H9 (cell line): ENCODE data around the gene RBM34. TPM values are rescaled to one million over a fixed set of nuclear protein-coding genes. Genes with fewer than 3 reads are reported as not detected.

Source experiments
- DNase-seq: peaks from one replicate; pipeline ENCODE4 v3.0.0-alpha.2; 2017
- H2AFZ ChIP-seq: one replicate; pipeline ENCODE4 v1.6.1; 2013; ENCODE audit warnings: mild to moderate bottlenecking, low read length, control low read depth, moderate library complexity
- H2AK5ac ChIP-seq: 2 replicates; pipeline ENCODE4 v1.6.1; 2013; ENCODE audit warnings: low read length, control low read depth, mixed read lengths; ENCODE audit not compliant: insufficient read length
- H2BK120ac ChIP-seq: one replicate; pipeline ENCODE4 v1.6.1; 2013; ENCODE audit warnings: low read depth, mild to moderate bottlenecking, low read length, control low read depth, inconsistent platforms; ENCODE audit not compliant: poor library complexity, severe bottlenecking
- H2BK12ac ChIP-seq: 2 replicates; pipeline ENCODE4 v1.6.1; 2013; ENCODE audit warnings: low read length, control low read depth, mixed read lengths, low read depth; ENCODE audit not compliant: insufficient read length
- H2BK15ac ChIP-seq: 2 replicates; pipeline ENCODE4 v1.6.1; 2013; ENCODE audit warnings: low read depth, low read length, control low read depth
- H2BK20ac ChIP-seq: one replicate; pipeline ENCODE4 v1.6.1; 2013; ENCODE audit warnings: low read depth, mild to moderate bottlenecking, low read length, control low read depth, inconsistent platforms; ENCODE audit not compliant: poor library complexity, severe bottlenecking
- H2BK5ac ChIP-seq: 2 replicates; pipeline ENCODE4 v1.6.1; 2013; ENCODE audit warnings: low read length, control low read depth, mixed read lengths; ENCODE audit not compliant: insufficient read length
- H3K14ac ChIP-seq: 2 replicates; pipeline ENCODE4 v1.6.1; 2013; ENCODE audit warnings: low read length, control low read depth; ENCODE audit not compliant: insufficient read depth
- H3K18ac ChIP-seq: 2 replicates; pipeline ENCODE4 v1.6.1; 2013; ENCODE audit warnings: low read depth, mild to moderate bottlenecking, mixed read lengths, low read length, control low read depth; ENCODE audit not compliant: insufficient read length
- H3K23ac ChIP-seq: 2 replicates; pipeline ENCODE4 v1.6.1; 2013; ENCODE audit warnings: low read length, control low read depth, mixed read lengths, low read depth; ENCODE audit not compliant: insufficient read length
- H3K23me2 ChIP-seq: 2 replicates; pipeline ENCODE4 v1.6.1; 2013; ENCODE audit warnings: low read depth, mild to moderate bottlenecking, mixed read lengths, low read length, control low read depth; ENCODE audit not compliant: insufficient read length, poor library complexity, severe bottlenecking
- H3K27ac ChIP-seq: 2 replicates; pipeline ENCODE4 v1.5.1; 2013; ENCODE audit warnings: low read length, control low read depth, mixed read lengths, low read depth; ENCODE audit not compliant: insufficient read length
- H3K27me3 ChIP-seq: 2 replicates; pipeline ENCODE4 v1.6.1; 2013; ENCODE audit warnings: low read length, control low read depth, inconsistent platforms; ENCODE audit not compliant: insufficient read depth
- H3K4ac ChIP-seq: 2 replicates; pipeline ENCODE4 v1.6.1; 2013; ENCODE audit warnings: low read depth, mild to moderate bottlenecking, control low read depth, inconsistent platforms, low read length, moderate library complexity
- H3K4me1 ChIP-seq: 2 replicates; pipeline ENCODE4 v1.6.1; 2013; ENCODE audit warnings: low read length, control low read depth, inconsistent platforms; ENCODE audit not compliant: insufficient read depth
- H3K4me2 ChIP-seq: 2 replicates; pipeline ENCODE4 v1.6.1; 2013; ENCODE audit warnings: low read length, control low read depth, mixed read lengths; ENCODE audit not compliant: insufficient read length, insufficient read depth
- H3K56ac ChIP-seq: 2 replicates; pipeline ENCODE4 v1.6.1; 2013; ENCODE audit warnings: low read depth, mild to moderate bottlenecking, mixed read lengths, low read length, control low read depth; ENCODE audit not compliant: insufficient read length
- H3K79me1 ChIP-seq: 2 replicates; pipeline ENCODE4 v1.6.1; 2013; ENCODE audit warnings: low read depth, mild to moderate bottlenecking, moderate library complexity, low read length, control low read depth, inconsistent platforms; ENCODE audit not compliant: insufficient read depth, poor library complexity, severe bottlenecking
- H3K79me2 ChIP-seq: 2 replicates; pipeline ENCODE4 v1.6.1; 2013; ENCODE audit warnings: low read length, control low read depth, inconsistent platforms; ENCODE audit not compliant: insufficient read depth
- H3K9ac ChIP-seq: 2 replicates; pipeline ENCODE4 v1.6.1; 2013; ENCODE audit warnings: low read length, control low read depth, mixed read lengths; ENCODE audit not compliant: insufficient read length; ENCODE audit errors: extremely low read depth
- H3K9me3 ChIP-seq: one replicate; pipeline ENCODE4 v1.6.1; 2013; ENCODE audit warnings: low read depth, low read length, inconsistent platforms; ENCODE audit not compliant: control insufficient read depth
- H3T11ph ChIP-seq: one replicate; pipeline ENCODE4 v1.6.1; 2013; ENCODE audit warnings: mild to moderate bottlenecking, low read length, control low read depth, inconsistent platforms
- H4K20me1 ChIP-seq: one replicate; pipeline ENCODE4 v1.6.1; 2013; ENCODE audit not compliant: control insufficient read depth, insufficient read length, insufficient read depth
- H4K5ac ChIP-seq: 2 replicates; pipeline ENCODE4 v1.6.1; 2013; ENCODE audit warnings: low read depth, mild to moderate bottlenecking, mixed read lengths, low read length, control low read depth; ENCODE audit not compliant: insufficient read length
- H4K8ac ChIP-seq: replicated peaks from 2 replicates; pipeline ENCODE4 v1.6.1; 2013; ENCODE audit warnings: low read length, control low read depth, mixed read lengths, low read depth; ENCODE audit not compliant: insufficient read length
- H4K91ac ChIP-seq: 2 replicates; pipeline ENCODE4 v1.6.1; 2013; ENCODE audit warnings: low read depth, mild to moderate bottlenecking, moderate library complexity, mixed read lengths, low read length, control low read depth; ENCODE audit not compliant: insufficient read length
- H3K27ac Mint-ChIP-seq, 3 experiments: 2 replicates in 2 of 3; 3 replicates in 1 of 3; pipeline ENCODE4 v1.8.0; 2020 to 2021; ENCODE audit warnings: mixed read lengths in 3 of 3, mild to moderate bottlenecking in 1 of 3, moderate library complexity in 1 of 3
- H3K27me3 Mint-ChIP-seq: 2 replicates; pipeline ENCODE4 v1.8.0; 2021; ENCODE audit warnings: low read depth, mild to moderate bottlenecking, moderate library complexity, mixed read lengths
- H3K36me3 Mint-ChIP-seq, 3 experiments: 2 replicates in 2 of 3; 3 replicates in 1 of 3; pipeline ENCODE4 v1.8.0; 2020 to 2021; ENCODE audit warnings: low read depth in 3 of 3, mixed read lengths in 3 of 3; ENCODE audit not compliant: insufficient read depth in 1 of 3
- H3K4me1 Mint-ChIP-seq, 2 experiments: 2 replicates each; pipeline ENCODE4 v1.8.0; 2020; ENCODE audit warnings: mixed read lengths in 2 of 2
- H3K4me3 Mint-ChIP-seq, 2 experiments: 2 replicates in 1 of 2; 3 replicates in 1 of 2; pipeline ENCODE4 v1.8.0; 2020 to 2021; ENCODE audit warnings: mild to moderate bottlenecking in 2 of 2, mixed read lengths in 2 of 2, moderate library complexity in 1 of 2
- H3K9me3 Mint-ChIP-seq, 2 experiments: 2 replicates in 1 of 2; 3 replicates in 1 of 2; pipeline ENCODE4 v1.8.0; 2020; ENCODE audit warnings: mild to moderate bottlenecking in 2 of 2, mixed read lengths in 2 of 2, moderate library complexity in 1 of 2
- CTCF ChIP-seq: fragments of 200-600 bp; sonication (generic); conservative IDR thresholded peaks from 3 replicates; pipeline ENCODE4 v1.8.0; 2021; ENCODE audit warnings: antibody characterized with exemption, mild to moderate bottlenecking
- WGBS: extraction: QIAGEN DNeasy Blood & Tissue Kit; methylation state at CpG from one replicate; pipeline ENCODE4 v1.1.7; 2013; ENCODE audit warnings: missing lambda C conversion rate, low lambda C conversion rate, mixed read lengths; ENCODE audit not compliant: insufficient read length; ENCODE audit errors: extremely low coverage; 5-methylcytosine and 5-hydroxymethylcytosine counted together
- total RNA-seq: library from RNA; stranded (reverse); gene quantifications from 2 replicates; pipeline ENCODE4 v1.2.1, GENCODE V29; 2021

The RBM34 gene
- total RNA-seq, 1 experiment from 2014 or later = 121 TPM

- no peak for DNase-seq
- no peak overlapping the region for H3K56ac ChIP-seq
- H2BK5ac ChIP-seq = no peak overlapping the region
- no CpG with 5 or more reads among the region's 3 CpGs for WGBS
- no peak overlapping the region for H3T11ph ChIP-seq
- Mint-ChIP-seq H3K4me1 (peaks cover 0 to 3% of the 10 kb centered on the region in 2 experiments; a peak in 3 of 4 replicates), H3K36me3 (peaks cover 32 to 70% (median 67%) of the 10 kb centered on the region in 3 experiments), H3K27ac (peak overlapping the region in 1 of 3 experiments; percentile 74; a peak in 1 of 7 replicates), H3K9me3 (no peaks in the 10 kb centered on the region), H3K27me3 (no peaks in the 10 kb centered on the region), H3K4me3 (no peak overlapping the region)
- H3K23ac ChIP-seq = no peak overlapping the region
- no peaks in the 10 kb centered on the region for H3K79me1 ChIP-seq
- TF ChIP-seq CTCF = no peak
- H3K4ac ChIP-seq = no peak overlapping the region
- H3K18ac ChIP-seq = no peak overlapping the region
- no peak overlapping the region for H4K8ac ChIP-seq
- H2AK5ac ChIP-seq = no peak overlapping the region
- no peak overlapping the region for H4K5ac ChIP-seq
- no peaks in the 10 kb centered on the region for H3K9me3 ChIP-seq
- H4K20me1 ChIP-seq = no peaks in the 10 kb centered on the region
- H4K91ac ChIP-seq = no peak overlapping the region
- no peaks in the 10 kb centered on the region for H3K4me1 ChIP-seq
- H3K27ac ChIP-seq = no peak overlapping the region
- no peak overlapping the region for H2BK120ac ChIP-seq
- no peak overlapping the region for H3K4me2 ChIP-seq
- no peak overlapping the region for H2BK15ac ChIP-seq
- no peaks in the 10 kb centered on the region for H3K23me2 ChIP-seq
- H3K14ac ChIP-seq = no peak overlapping the region
- no peaks in the 10 kb centered on the region for H3K27me3 ChIP-seq
- H2BK20ac ChIP-seq = no peak overlapping the region
- H2BK12ac ChIP-seq = no peak overlapping the region
- H3K9ac ChIP-seq = no peak overlapping the region
- no peak overlapping the region for H2AFZ ChIP-seq
- peaks cover 5% of the 10 kb centered on the region; the same call in 1 of the 2 replicates for H3K79me2 ChIP-seq
Measured at GRCh38 chr1:235133086-235133485, 28.0 kb downstream of the RBM34 start.
